ENCODE results near the gene HEATR5A. TPM values are rescaled to one million over a fixed set of nuclear protein-coding genes. Genes with fewer than 3 reads are reported as not detected.

Gene HEATR5A
- total RNA-seq, 4 donors from 2014 or later, result 24.3 to 134 (median 34.9) TPM

GRCh38 chr14:31391977-31392503 lies 28.3 kb downstream of the HEATR5A start:
- Histone ChIP-seq H3K27ac (no peak overlapping the region), H3K4me3 (no peak overlapping the region), H3K4me1 (no peaks in the 10 kb centered on the region), H3K9me3 (no peaks in the 10 kb centered on the region), H3K27me3 (no peaks in the 10 kb centered on the region), H3K36me3 (peaks cover 0 to 60% (median 0%) of the 10 kb centered on the region in 3 donors)
- no peak for TF ChIP-seq POLR2A (IDR thresholded peaks at IDR 0.05)
- TF ChIP-seq, protein P1, sequence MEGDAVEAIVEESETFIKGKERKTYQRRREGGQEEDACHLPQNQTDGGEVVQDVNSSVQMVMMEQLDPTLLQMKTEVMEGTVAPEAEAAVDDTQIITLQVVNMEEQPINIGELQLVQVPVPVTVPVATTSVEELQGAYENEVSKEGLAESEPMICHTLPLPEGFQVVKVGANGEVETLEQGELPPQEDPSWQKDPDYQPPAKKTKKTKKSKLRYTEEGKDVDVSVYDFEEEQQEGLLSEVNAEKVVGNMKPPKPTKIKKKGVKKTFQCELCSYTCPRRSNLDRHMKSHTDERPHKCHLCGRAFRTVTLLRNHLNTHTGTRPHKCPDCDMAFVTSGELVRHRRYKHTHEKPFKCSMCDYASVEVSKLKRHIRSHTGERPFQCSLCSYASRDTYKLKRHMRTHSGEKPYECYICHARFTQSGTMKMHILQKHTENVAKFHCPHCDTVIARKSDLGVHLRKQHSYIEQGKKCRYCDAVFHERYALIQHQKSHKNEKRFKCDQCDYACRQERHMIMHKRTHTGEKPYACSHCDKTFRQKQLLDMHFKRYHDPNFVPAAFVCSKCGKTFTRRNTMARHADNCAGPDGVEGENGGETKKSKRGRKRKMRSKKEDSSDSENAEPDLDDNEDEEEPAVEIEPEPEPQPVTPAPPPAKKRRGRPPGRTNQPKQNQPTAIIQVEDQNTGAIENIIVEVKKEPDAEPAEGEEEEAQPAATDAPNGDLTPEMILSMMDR (IDR thresholded peaks at IDR 0.05), result no peak
- no peak for DNase-seq

DNA sequence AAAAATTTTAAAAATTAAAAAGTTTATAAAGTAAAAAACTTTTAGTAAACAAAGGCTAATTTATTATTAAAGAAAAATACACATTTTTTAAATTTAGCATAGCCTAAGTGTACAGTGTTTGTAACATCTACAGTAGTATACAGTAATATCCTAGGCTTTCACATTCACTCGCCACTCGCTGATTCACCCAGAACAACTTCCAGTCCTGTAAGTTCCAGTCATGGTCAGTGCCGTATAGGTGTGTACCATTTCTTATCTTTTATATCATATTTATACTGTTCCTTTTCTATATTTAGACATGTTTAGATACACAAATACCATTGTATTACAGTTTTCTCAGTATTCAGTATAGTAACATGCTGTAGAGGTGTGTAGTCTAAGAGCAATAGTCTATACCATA lies 28.9 kb downstream of the HEATR5A start:
- no peak overlapping the region for H3K4me3 ChIP-seq
- no peaks in the 10 kb centered on the region for H3K4me1 ChIP-seq
- DNase-seq, result no peak
- H3K9me3 ChIP-seq, result no peaks in the 10 kb centered on the region
- TF ChIP-seq, protein P1 (IDR thresholded peaks at IDR 0.05), result no peak
- TF ChIP-seq POLR2A (IDR thresholded peaks at IDR 0.05), result no peak
- H3K36me3 ChIP-seq, result peaks cover 0 to 63% (median 0%) of the 10 kb centered on the region in 3 donors
- no peak overlapping the region for H3K27ac ChIP-seq
- no peaks in the 10 kb centered on the region for H3K27me3 ChIP-seq

- no peak overlapping the region for H3K27ac ChIP-seq
- DNase-seq, result no peak
- H3K9me3 ChIP-seq, result no peaks in the 10 kb centered on the region
- no peak for TF ChIP-seq POLR2A (IDR thresholded peaks at IDR 0.05)
- TF ChIP-seq, protein P1 (IDR thresholded peaks at IDR 0.05), result no peak
- H3K27me3 ChIP-seq, result no peaks in the 10 kb centered on the region
- H3K36me3 ChIP-seq, result peaks cover 0 to 71% (median 0%) of the 10 kb centered on the region in 3 donors
- no peak overlapping the region for H3K4me3 ChIP-seq
- no peaks in the 10 kb centered on the region for H3K4me1 ChIP-seq
Measured at GRCh38 chr14:31389946-31390345, 30.4 kb downstream of the HEATR5A start.

- H3K36me3 ChIP-seq, result peaks cover 0 to 63% (median 0%) of the 10 kb centered on the region in 3 donors
- no peaks in the 10 kb centered on the region for H3K9me3 ChIP-seq
- TF ChIP-seq, protein P1 (IDR thresholded peaks at IDR 0.05), result no peak
- no peak for TF ChIP-seq POLR2A (IDR thresholded peaks at IDR 0.05)
- H3K27ac ChIP-seq, result no peak overlapping the region
- DNase-seq, result no peak
- H3K4me3 ChIP-seq, result no peak overlapping the region
- no peaks in the 10 kb centered on the region for H3K4me1 ChIP-seq
- no peaks in the 10 kb centered on the region for H3K27me3 ChIP-seq
Measured at GRCh38 chr14:31388687-31389413, 31.5 kb downstream of the HEATR5A start.

GRCh38 chr14:31387091-31387490 lies 33.3 kb downstream of the HEATR5A start:
- Histone ChIP-seq H3K4me1 (no peaks in the 10 kb centered on the region), H3K27me3 (no peaks in the 10 kb centered on the region), H3K4me3 (no peak overlapping the region), H3K36me3 (peaks cover 0 to 60% (median 3%) of the 10 kb centered on the region in 3 donors), H3K27ac (no peak overlapping the region), H3K9me3 (no peaks in the 10 kb centered on the region)
- DNase-seq, result no peak
- TF ChIP-seq POLR2A (IDR thresholded peaks at IDR 0.05), result no peak
- TF ChIP-seq, protein P1 (IDR thresholded peaks at IDR 0.05), result no peak

All from Peyer's patch (tissue), 4 donors.